Astrocyte (in vitro differentiated cells and primary cell): ENCODE results near the gene AUTS2. TPM values are rescaled to one million over a fixed set of nuclear protein-coding genes. Genes with fewer than 3 reads are reported as not detected.
A peak's percentile ranks its signal among the peaks of the same experiment; 100 is the strongest.

Experiments
- DNase-seq: peaks from one replicate; pipeline ENCODE4 v3.0.0-alpha.2; 2010; ENCODE audit warnings: low read depth
- FAIRE-seq: peaks from 2 replicates; lab custom pipeline; 2011; peaks lifted over from hg19 to GRCh38; lab: Jason Lieb, UNC
- H2AFZ ChIP-seq: 2 replicates; pipeline ENCODE4 v1.6.0; 2012; ENCODE audit warnings: low read depth, low read length, inconsistent platforms
- H3K27ac ChIP-seq: 2 replicates; pipeline ENCODE4 v1.5.1; 2011; ENCODE audit warnings: low read depth, low read length, inconsistent platforms
- H3K27me3 ChIP-seq: 2 replicates; pipeline ENCODE4 v1.6.0; 2011; ENCODE audit warnings: low read length, inconsistent platforms; ENCODE audit not compliant: insufficient read depth
- H3K36me3 ChIP-seq: 2 replicates; pipeline ENCODE4 v1.5.1; 2011; ENCODE audit warnings: low read length, inconsistent platforms; ENCODE audit not compliant: insufficient read depth
- H3K4me1 ChIP-seq: 2 replicates; pipeline ENCODE4 v1.5.1; 2011; ENCODE audit warnings: low read length, inconsistent platforms; ENCODE audit not compliant: insufficient read depth
- H3K4me2 ChIP-seq: 2 replicates; pipeline ENCODE4 v1.6.0; 2012; ENCODE audit warnings: low read length, inconsistent platforms
- H3K4me3 ChIP-seq: 2 replicates; pipeline ENCODE4 v1.5.1; 2011; ENCODE audit warnings: low read depth, mild to moderate bottlenecking, low read length, inconsistent platforms; ENCODE audit not compliant: insufficient read depth
- H3K79me2 ChIP-seq: 2 replicates; pipeline ENCODE4 v1.6.0; 2012; ENCODE audit warnings: mild to moderate bottlenecking, low read length, inconsistent platforms; ENCODE audit not compliant: insufficient read depth
- H3K9ac ChIP-seq: 2 replicates; pipeline ENCODE4 v1.6.0; 2012; ENCODE audit warnings: mild to moderate bottlenecking, low read length, inconsistent platforms
- H3K9me3 ChIP-seq: 2 replicates; pipeline ENCODE4 v1.5.1; 2012; ENCODE audit warnings: low read depth, mild to moderate bottlenecking, low read length, inconsistent platforms; ENCODE audit not compliant: insufficient read depth
- H4K20me1 ChIP-seq: 2 replicates; pipeline ENCODE4 v1.6.0; 2012; ENCODE audit warnings: low read length, inconsistent platforms; ENCODE audit not compliant: insufficient read depth
- H3K27ac Mint-ChIP-seq: one replicate; pipeline ENCODE4 v1.8.0; 2021; ENCODE audit warnings: mild to moderate bottlenecking, mixed read lengths; ENCODE audit not compliant: unreplicated experiment
- H3K27me3 Mint-ChIP-seq: one replicate; pipeline ENCODE4 v1.8.0; 2021; ENCODE audit warnings: low read depth, mixed read lengths; ENCODE audit not compliant: unreplicated experiment
- H3K36me3 Mint-ChIP-seq: one replicate; pipeline ENCODE4 v1.8.0; 2021; ENCODE audit warnings: low read depth, mixed read lengths; ENCODE audit not compliant: unreplicated experiment
- H3K4me1 Mint-ChIP-seq: one replicate; pipeline ENCODE4 v1.8.0; 2021; ENCODE audit warnings: low read depth, mixed read lengths; ENCODE audit not compliant: unreplicated experiment
- H3K4me3 Mint-ChIP-seq: one replicate; pipeline ENCODE4 v1.8.0; 2021; ENCODE audit warnings: mild to moderate bottlenecking, moderate library complexity, mixed read lengths; ENCODE audit not compliant: unreplicated experiment
- H3K9me3 Mint-ChIP-seq: one replicate; pipeline ENCODE4 v1.8.0; 2021; ENCODE audit warnings: mild to moderate bottlenecking, mixed read lengths; ENCODE audit not compliant: unreplicated experiment
- CTCF ChIP-seq: IDR thresholded peaks from 2 replicates; pipeline ENCODE4 v1.5.1; 2011; ENCODE audit warnings: low read depth, mild to moderate bottlenecking, inconsistent platforms, low read length, moderate library complexity; ENCODE audit not compliant: insufficient read depth
- EZH2 ChIP-seq: IDR thresholded peaks from 2 replicates; pipeline ENCODE4 v1.6.1; 2012; ENCODE audit warnings: mild to moderate bottlenecking, low read length, inconsistent platforms; ENCODE audit not compliant: insufficient read depth
- total RNA-seq: library from RNA; stranded (reverse); gene quantifications from 2 replicates; pipeline ENCODE4 v1.2.1, GENCODE V29; 2021

AUTS2 gene
- total RNA-seq, 1 donor from 2014 or later, result 73.2 TPM

- peaks cover 8% of the 10 kb centered on the region for H3K4me1 ChIP-seq
- H2AFZ ChIP-seq, result no peak overlapping the region
- TF ChIP-seq CTCF (no peak), EZH2 (no peak)
- H3K9ac ChIP-seq, result no peak overlapping the region
- H3K9me3 ChIP-seq, result no peaks in the 10 kb centered on the region
- H3K36me3 ChIP-seq, result no peaks in the 10 kb centered on the region
- Mint-ChIP-seq H3K4me3 (no peak overlapping the region), H3K4me1 (peaks cover 29% of the 10 kb centered on the region), H3K9me3 (peaks cover 1% of the 10 kb centered on the region), H3K27me3 (no peaks in the 10 kb centered on the region), H3K36me3 (no peaks in the 10 kb centered on the region), H3K27ac (no peak overlapping the region)
- FAIRE-seq, result no peak
- H4K20me1 ChIP-seq, result peaks cover 53% of the 10 kb centered on the region
- DNase-seq, result no peak
- no peak overlapping the region for H3K4me3 ChIP-seq
- peaks cover 16% of the 10 kb centered on the region for H3K79me2 ChIP-seq
- H3K27me3 ChIP-seq, result no peaks in the 10 kb centered on the region
- H3K4me2 ChIP-seq, result no peak overlapping the region
- no peak overlapping the region for H3K27ac ChIP-seq
Measured at GRCh38 chr7:69723663-69724062, 125.4 kb downstream of the AUTS2 start.

GRCh38 chr7:69728304-69728703 lies 130.0 kb downstream of the AUTS2 start:
- Histone ChIP-seq H3K9ac (no peak overlapping the region), H4K20me1 (peaks cover 49% of the 10 kb centered on the region), H3K27me3 (no peaks in the 10 kb centered on the region), H2AFZ (no peak overlapping the region), H3K4me1 (peaks cover 18% of the 10 kb centered on the region), H3K9me3 (no peaks in the 10 kb centered on the region), H3K79me2 (peaks cover 30% of the 10 kb centered on the region), H3K4me2 (peak overlapping the region; percentile 32), H3K4me3 (no peak overlapping the region), H3K27ac (no peak overlapping the region), H3K36me3 (no peaks in the 10 kb centered on the region)
- Mint-ChIP-seq H3K27me3 (no peaks in the 10 kb centered on the region), H3K4me3 (no peak overlapping the region), H3K4me1 (peaks cover 34% of the 10 kb centered on the region), H3K36me3 (no peaks in the 10 kb centered on the region), H3K27ac (peak overlapping the region; percentile 72), H3K9me3 (peaks cover 1% of the 10 kb centered on the region)
- FAIRE-seq (no peak), DNase-seq (peak; percentile 73)
- no peak for TF ChIP-seq EZH2
- TF ChIP-seq CTCF, result no peak

GRCh38 chr7:69732203-69732602 lies 133.9 kb downstream of the AUTS2 start:
- no peak overlapping the region for H3K27ac ChIP-seq
- no peak overlapping the region for H3K4me3 ChIP-seq
- no peaks in the 10 kb centered on the region for H3K36me3 Mint-ChIP-seq
- no peaks in the 10 kb centered on the region for H3K27me3 Mint-ChIP-seq
- H3K9me3 ChIP-seq, result no peaks in the 10 kb centered on the region
- H3K4me1 ChIP-seq, result peaks cover 18% of the 10 kb centered on the region
- TF ChIP-seq CTCF, result no peak
- TF ChIP-seq EZH2, result no peak
- peaks cover 65% of the 10 kb centered on the region for H4K20me1 ChIP-seq
- peaks cover 21% of the 10 kb centered on the region for H3K79me2 ChIP-seq
- H3K4me2 ChIP-seq, result peak overlapping the region; percentile 21
- no peaks in the 10 kb centered on the region for H3K36me3 ChIP-seq
- no peak overlapping the region for H3K4me3 Mint-ChIP-seq
- no peak overlapping the region for H3K27ac Mint-ChIP-seq
- H2AFZ ChIP-seq, result no peak overlapping the region
- H3K4me1 Mint-ChIP-seq, result peaks cover 24% of the 10 kb centered on the region
- no peaks in the 10 kb centered on the region for H3K9me3 Mint-ChIP-seq
- FAIRE-seq (no peak), DNase-seq (peak; percentile 53)
- H3K9ac ChIP-seq, result no peak overlapping the region
- H3K27me3 ChIP-seq, result peaks cover 2% of the 10 kb centered on the region
